SK-N-SH treated with all-trans-retinoic acid at 6 μM for 48 hours (cell line): ENCODE measurements around the gene CABP1.

ENCODE experiments used
- ATAC-seq: fragments of 200-7000 bp; cut with Tn5 transposase; 3 replicates; pipeline ENCODE4 v1.9.1; 2020; ENCODE audit warnings: mild to moderate bottlenecking, moderate library complexity
- CSDC2 ChIP-seq: fragments of 250-450 bp; sonication (Bioruptor Pico); IDR thresholded peaks from 2 replicates; pipeline ENCODE4 v1.5.0; 2020; ENCODE audit warnings: mild to moderate bottlenecking, moderate library complexity
- CSRNP3 ChIP-seq: fragments of 250-450 bp; sonication (Bioruptor Pico); IDR thresholded peaks from 2 replicates; pipeline ENCODE4 v1.5.1; 2021; ENCODE audit warnings: mild to moderate bottlenecking, moderate library complexity
- GLIS3 ChIP-seq: fragments of 250-450 bp; sonication (Bioruptor Pico); IDR thresholded peaks from 2 replicates; pipeline ENCODE4 v1.5.0; 2020; ENCODE audit warnings: mild to moderate bottlenecking, moderate library complexity
- ISL1 ChIP-seq: fragments of 250-450 bp; sonication (Bioruptor Pico); IDR thresholded peaks from 2 replicates; pipeline ENCODE4 v2.1.2; 2022; ENCODE audit warnings: mild to moderate bottlenecking, moderate library complexity
- OSR1 ChIP-seq: fragments of 250-450 bp; sonication (Bioruptor Pico); IDR thresholded peaks from 2 replicates; pipeline ENCODE4 v1.8.0; 2022; ENCODE audit warnings: moderate library complexity, mild to moderate bottlenecking, inconsistent platforms
- PPARA ChIP-seq: fragments of 250-450 bp; sonication (Bioruptor Pico); IDR thresholded peaks from 2 replicates; pipeline ENCODE4 v1.5.0; 2020; ENCODE audit warnings: mild to moderate bottlenecking, borderline replicate concordance
- RARB ChIP-seq: fragments of 250-450 bp; sonication (Bioruptor Pico); IDR thresholded peaks from 2 replicates; pipeline ENCODE4 v1.8.0; 2021; ENCODE audit warnings: mild to moderate bottlenecking, moderate library complexity
- SNAI2 ChIP-seq: fragments of 250-450 bp; sonication (Bioruptor Pico); IDR thresholded peaks from 2 replicates; pipeline ENCODE4 v1.5.0; 2020; ENCODE audit warnings: mild to moderate bottlenecking, moderate library complexity
- TCF4 ChIP-seq: fragments of 250-450 bp; sonication (Bioruptor Pico); IDR thresholded peaks from 2 replicates; pipeline ENCODE4 v1.8.0; 2021; ENCODE audit warnings: mild to moderate bottlenecking, moderate library complexity, borderline replicate concordance
- TSHZ2 ChIP-seq: fragments of 250-450 bp; sonication (Bioruptor Pico); IDR thresholded peaks from 2 replicates; pipeline ENCODE4 v1.5.0; 2020; ENCODE audit warnings: mild to moderate bottlenecking, moderate library complexity
- ZFP3 ChIP-seq: fragments of 250-450 bp; sonication (Bioruptor Pico); IDR thresholded peaks from 2 replicates; pipeline ENCODE4 v1.5.0; 2020; ENCODE audit warnings: mild to moderate bottlenecking, moderate library complexity
- ZFP30 ChIP-seq: fragments of 450-650 bp; formaldehyde crosslinking; IDR thresholded peaks from 2 replicates; pipeline ENCODE4 v1.5.0; 2022; ENCODE audit warnings: mild to moderate bottlenecking, moderate library complexity
- ZNF565 ChIP-seq: fragments of 450-650 bp; formaldehyde crosslinking; conservative IDR thresholded peaks from 2 replicates; pipeline ENCODE4 v1.5.0; 2020; ENCODE audit warnings: low read depth, mild to moderate bottlenecking, moderate library complexity
- ZNF70 ChIP-seq: fragments of 450-650 bp; formaldehyde crosslinking; IDR thresholded peaks from 2 replicates; pipeline ENCODE4 v1.5.0; 2020; ENCODE audit warnings: mild to moderate bottlenecking, moderate library complexity
- ZNF8 ChIP-seq: fragments of 450-650 bp; formaldehyde crosslinking; IDR thresholded peaks from 2 replicates; pipeline ENCODE4 v1.5.0; 2020; ENCODE audit warnings: mild to moderate bottlenecking, moderate library complexity
- TF ChIP-seq, protein P1 (sequence below): fragments of 250-450 bp; sonication (Bioruptor Pico); IDR thresholded peaks from 2 replicates; pipeline ENCODE4 v1.8.0; 2020; ENCODE audit warnings: mild to moderate bottlenecking, moderate library complexity, borderline replicate concordance
- TF ChIP-seq, protein P2 (sequence below): fragments of 250-450 bp; sonication (Bioruptor Pico); IDR thresholded peaks from 2 replicates; pipeline ENCODE4 v1.5.1; 2020; ENCODE audit warnings: low read depth, mild to moderate bottlenecking, moderate library complexity
- TF ChIP-seq, protein P3 (sequence below): fragments of 250-450 bp; sonication (Bioruptor Pico); IDR thresholded peaks from 2 replicates; pipeline ENCODE4 v1.8.0; 2021; ENCODE audit warnings: low read depth, mild to moderate bottlenecking, moderate library complexity, borderline replicate concordance

The CABP1 gene

DNA sequence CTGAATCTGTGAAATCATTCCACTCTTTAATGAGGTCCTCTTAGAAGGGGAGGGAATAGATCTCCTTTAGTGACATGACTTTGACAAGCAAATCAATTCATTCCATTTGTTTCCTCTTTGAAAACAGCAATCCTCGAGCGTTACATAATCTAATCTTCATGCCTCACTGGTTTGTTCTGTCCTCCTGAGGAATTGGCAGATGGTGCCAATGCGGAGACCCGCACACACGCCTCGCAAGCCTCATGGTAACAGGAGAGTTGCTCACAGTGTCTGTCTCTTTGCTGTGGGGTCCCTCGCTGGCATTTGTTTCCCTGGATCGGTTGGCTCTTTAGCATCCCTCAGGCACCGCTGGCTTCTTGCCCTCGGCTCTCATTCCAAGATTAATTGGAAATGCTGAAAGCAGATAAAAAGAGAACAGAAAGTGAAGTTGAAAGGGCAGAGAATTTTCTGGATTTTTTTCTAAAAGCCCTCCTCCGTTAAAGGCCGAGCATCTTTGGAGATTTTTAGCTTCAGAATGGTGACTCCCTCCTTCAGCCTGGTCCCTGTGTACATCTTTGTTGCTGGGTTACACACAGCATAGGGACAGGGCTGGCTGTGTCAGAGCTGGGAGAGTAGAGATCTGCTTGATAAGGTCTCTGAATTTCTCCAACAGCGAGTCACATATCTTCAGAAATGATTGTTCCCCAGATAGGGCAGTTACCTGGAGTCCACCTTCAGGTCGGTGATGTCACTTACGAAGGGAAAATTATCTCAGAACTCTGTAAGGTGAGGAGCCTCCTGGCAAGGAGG, 10.1 kb upstream of the CABP1 start:
- peak; percentile 58; the same call in 1 of the 3 replicates for ATAC-seq
- no peak for TF ChIP-seq OSR1 (CRISPR knock-in tag)
- TF ChIP-seq, protein P1, sequence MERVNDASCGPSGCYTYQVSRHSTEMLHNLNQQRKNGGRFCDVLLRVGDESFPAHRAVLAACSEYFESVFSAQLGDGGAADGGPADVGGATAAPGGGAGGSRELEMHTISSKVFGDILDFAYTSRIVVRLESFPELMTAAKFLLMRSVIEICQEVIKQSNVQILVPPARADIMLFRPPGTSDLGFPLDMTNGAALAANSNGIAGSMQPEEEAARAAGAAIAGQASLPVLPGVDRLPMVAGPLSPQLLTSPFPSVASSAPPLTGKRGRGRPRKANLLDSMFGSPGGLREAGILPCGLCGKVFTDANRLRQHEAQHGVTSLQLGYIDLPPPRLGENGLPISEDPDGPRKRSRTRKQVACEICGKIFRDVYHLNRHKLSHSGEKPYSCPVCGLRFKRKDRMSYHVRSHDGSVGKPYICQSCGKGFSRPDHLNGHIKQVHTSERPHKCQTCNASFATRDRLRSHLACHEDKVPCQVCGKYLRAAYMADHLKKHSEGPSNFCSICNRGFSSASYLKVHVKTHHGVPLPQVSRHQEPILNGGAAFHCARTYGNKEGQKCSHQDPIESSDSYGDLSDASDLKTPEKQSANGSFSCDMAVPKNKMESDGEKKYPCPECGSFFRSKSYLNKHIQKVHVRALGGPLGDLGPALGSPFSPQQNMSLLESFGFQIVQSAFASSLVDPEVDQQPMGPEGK (CRISPR knock-in tag), result no peak

DNA sequence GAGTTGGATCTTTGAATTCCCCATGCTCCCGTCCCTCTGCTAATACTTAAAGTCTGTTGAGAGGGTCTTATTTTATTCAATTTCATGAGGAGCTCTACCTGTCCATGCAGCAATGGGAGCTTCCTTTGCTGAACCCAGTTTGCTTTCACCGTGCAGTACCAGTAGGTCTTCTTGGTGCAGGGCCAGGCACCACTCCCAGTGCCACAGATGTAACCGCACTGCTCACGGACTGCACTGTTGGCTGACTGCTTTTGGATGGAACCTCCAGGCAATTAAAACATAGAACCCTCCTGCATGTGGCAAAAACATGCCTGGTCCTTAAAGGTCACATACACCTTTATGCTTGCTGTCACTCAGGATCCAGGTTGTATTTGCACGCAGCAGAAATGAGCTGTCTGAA, 9.3 kb upstream of the CABP1 start:
- TF ChIP-seq, protein P2, sequence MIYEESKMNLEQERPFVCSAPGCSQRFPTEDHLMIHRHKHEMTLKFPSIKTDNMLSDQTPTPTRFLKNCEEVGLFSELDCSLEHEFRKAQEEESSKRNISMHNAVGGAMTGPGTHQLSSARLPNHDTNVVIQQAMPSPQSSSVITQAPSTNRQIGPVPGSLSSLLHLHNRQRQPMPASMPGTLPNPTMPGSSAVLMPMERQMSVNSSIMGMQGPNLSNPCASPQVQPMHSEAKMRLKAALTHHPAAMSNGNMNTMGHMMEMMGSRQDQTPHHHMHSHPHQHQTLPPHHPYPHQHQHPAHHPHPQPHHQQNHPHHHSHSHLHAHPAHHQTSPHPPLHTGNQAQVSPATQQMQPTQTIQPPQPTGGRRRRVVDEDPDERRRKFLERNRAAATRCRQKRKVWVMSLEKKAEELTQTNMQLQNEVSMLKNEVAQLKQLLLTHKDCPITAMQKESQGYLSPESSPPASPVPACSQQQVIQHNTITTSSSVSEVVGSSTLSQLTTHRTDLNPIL, result no peak
- no peak for TF ChIP-seq ZFP3 (CRISPR knock-in tag)
- no peak for ATAC-seq

DNA sequence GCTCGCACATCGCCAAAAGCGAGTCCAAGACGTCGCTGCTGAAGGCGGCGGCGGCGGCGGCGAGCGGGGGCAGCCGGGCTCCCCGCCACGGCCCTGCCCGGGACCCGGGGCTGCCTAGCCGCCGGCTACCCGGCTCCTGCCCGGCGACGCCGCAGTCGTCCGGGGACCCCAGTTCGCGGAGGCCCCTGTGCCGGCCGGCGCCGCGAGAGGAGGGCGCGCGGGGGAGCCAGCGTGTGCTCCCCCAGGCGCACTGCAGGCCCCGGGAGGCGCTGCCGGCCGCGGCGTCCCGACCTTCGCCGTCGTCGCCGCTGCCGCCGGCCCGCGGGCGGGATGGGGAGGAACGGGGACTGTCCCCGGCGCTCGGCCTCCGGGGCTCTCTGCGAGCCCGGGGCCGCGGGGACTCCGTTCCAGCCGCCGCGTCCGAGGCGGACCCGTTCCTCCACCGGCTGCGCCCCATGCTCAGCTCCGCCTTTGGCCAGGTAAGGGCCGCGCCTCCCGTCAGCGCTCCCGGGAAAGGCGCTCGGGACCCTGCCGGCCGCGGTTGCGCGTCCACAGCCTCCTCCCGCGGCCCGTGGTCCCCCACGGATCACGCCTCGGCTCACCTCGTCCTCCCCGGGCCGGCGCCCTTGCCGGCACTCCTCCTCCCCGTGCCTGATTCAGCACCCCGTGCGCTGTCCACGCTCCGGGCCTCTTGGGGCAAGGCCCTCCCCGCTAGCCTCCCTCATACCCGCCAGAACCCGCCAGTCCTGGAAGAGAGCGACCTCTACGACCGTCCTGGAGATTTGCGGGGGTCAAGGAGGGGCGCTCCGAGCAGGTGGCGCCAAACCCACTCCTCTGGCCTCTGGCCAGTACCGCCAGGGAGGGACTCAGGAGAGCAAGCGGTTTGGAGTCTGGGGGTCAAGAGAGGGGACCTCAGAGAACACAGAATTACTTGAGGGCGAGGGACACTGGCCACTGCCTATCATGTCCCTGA, 721 bp downstream of the CABP1 start:
- TF ChIP-seq TCF4 (no peak), PPARA (CRISPR knock-in tag) (no peak), CSDC2 (CRISPR knock-in tag) (0 out of 2 replicates have a peak, but pooled peaks have one; percentile 33), ZNF70 (no peak), GLIS3 (CRISPR knock-in tag) (no peak), TSHZ2 (no peak)
- peak; percentile 91 for ATAC-seq

- TF ChIP-seq GLIS3 (CRISPR knock-in tag) (no peak), OSR1 (CRISPR knock-in tag) (no peak), TCF4 (no peak), ZFP3 (CRISPR knock-in tag) (no peak), SNAI2 (CRISPR knock-in tag) (no peak), ZNF8 (CRISPR knock-in tag) (no peak), CSRNP3 (no peak), ZNF565 (CRISPR knock-in tag) (no peak), ISL1 (CRISPR knock-in tag) (no peak), RARB (no peak), TSHZ2 (no peak), ZFP30 (CRISPR knock-in tag) (no peak)
- TF ChIP-seq, protein P3, sequence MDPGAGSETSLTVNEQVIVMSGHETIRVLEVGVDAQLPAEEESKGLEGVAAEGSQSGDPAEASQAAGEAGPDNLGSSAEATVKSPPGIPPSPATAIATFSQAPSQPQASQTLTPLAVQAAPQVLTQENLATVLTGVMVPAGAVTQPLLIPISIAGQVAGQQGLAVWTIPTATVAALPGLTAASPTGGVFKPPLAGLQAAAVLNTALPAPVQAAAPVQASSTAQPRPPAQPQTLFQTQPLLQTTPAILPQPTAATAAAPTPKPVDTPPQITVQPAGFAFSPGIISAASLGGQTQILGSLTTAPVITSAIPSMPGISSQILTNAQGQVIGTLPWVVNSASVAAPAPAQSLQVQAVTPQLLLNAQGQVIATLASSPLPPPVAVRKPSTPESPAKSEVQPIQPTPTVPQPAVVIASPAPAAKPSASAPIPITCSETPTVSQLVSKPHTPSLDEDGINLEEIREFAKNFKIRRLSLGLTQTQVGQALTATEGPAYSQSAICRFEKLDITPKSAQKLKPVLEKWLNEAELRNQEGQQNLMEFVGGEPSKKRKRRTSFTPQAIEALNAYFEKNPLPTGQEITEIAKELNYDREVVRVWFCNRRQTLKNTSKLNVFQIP (CRISPR knock-in tag), result no peak
- TF ChIP-seq, all 23 proteins: peak for 0
- no peak for ATAC-seq
These were observed 1.7 kb downstream of the CABP1 start for GRCh38 chr12:120642121-120642520.
